HG03378 (cell line): ENCODE results near the gene GIPC2.
"Not testable (repeated sequence)": the region's sequence is repeated elsewhere in the genome, so short reads cannot be mapped to it uniquely, and the experiment has no call there.

Source experiments
- ATAC-seq: cut with Tn5 transposase; IDR thresholded peaks from one replicate; pipeline ENCODE4 v1.9.1; 2021; ENCODE audit warnings: mild to moderate bottlenecking, moderate library complexity; ENCODE audit not compliant: unreplicated experiment

GIPC2 gene

GRCh38 chr1:78068681-78069283, 23.0 kb downstream of the GIPC2 start:
- ATAC-seq, result no peak

- no peak for ATAC-seq
These were observed 24.0 kb downstream of the GIPC2 start for GRCh38 chr1:78069784-78070183.

- ATAC-seq, result no peak
These were observed 24.4 kb downstream of the GIPC2 start for GRCh38 chr1:78070210-78070609.

- ATAC-seq, result peak; percentile 78
These were observed 25.0 kb downstream of the GIPC2 start for GRCh38 chr1:78070758-78071157.

GRCh38 chr1:78071696-78072095, 25.9 kb downstream of the GIPC2 start:
- ATAC-seq, result no peak

- ATAC-seq, result no peak
These were observed 26.4 kb downstream of the GIPC2 start for GRCh38 chr1:78072216-78072615.

- no peak for ATAC-seq
These were observed 27.7 kb downstream of the GIPC2 start for GRCh38 chr1:78073441-78073840.

- ATAC-seq, result no peak
These were observed 29.9 kb downstream of the GIPC2 start for GRCh38 chr1:78075621-78076020.

- no peak for ATAC-seq
These were observed 32.6 kb downstream of the GIPC2 start for GRCh38 chr1:78078358-78078757.

- ATAC-seq, result no peak
These were observed 33.8 kb downstream of the GIPC2 start for GRCh38 chr1:78079580-78079979.

- ATAC-seq, result no peak
These were observed 35.0 kb downstream of the GIPC2 start for GRCh38 chr1:78080767-78081166.

- no peak for ATAC-seq
These were observed 36.5 kb downstream of the GIPC2 start for GRCh38 chr1:78081980-78082860.

- not testable (repeated sequence) for ATAC-seq
These were observed 38.9 kb downstream of the GIPC2 start for GRCh38 chr1:78084639-78085038.

- no peak for ATAC-seq
These were observed 40.9 kb downstream of the GIPC2 start for GRCh38 chr1:78086697-78087096.

- ATAC-seq, result peak; percentile 63
These were observed 42.2 kb downstream of the GIPC2 start for GRCh38 chr1:78088015-78088414.

GRCh38 chr1:78088486-78088885, 42.7 kb downstream of the GIPC2 start:
- peak; percentile 28 for ATAC-seq

GRCh38 chr1:78089010-78089409, 43.2 kb downstream of the GIPC2 start:
- no peak for ATAC-seq

GRCh38 chr1:78090472-78091133, 44.8 kb downstream of the GIPC2 start:
- no peak for ATAC-seq

- ATAC-seq, result no peak
These were observed 45.5 kb downstream of the GIPC2 start for GRCh38 chr1:78091215-78091813.

- ATAC-seq, result no peak
These were observed 46.1 kb downstream of the GIPC2 start for GRCh38 chr1:78091886-78092285.

GRCh38 chr1:78092643-78093042, 46.9 kb downstream of the GIPC2 start:
- ATAC-seq, result no peak
